BLaER1 treated with 17β-estradiol and CSF1 and Interleukin-3, amounts not matched to agents 10 nM and 100 nM (cell line): ENCODE data around the gene LIMCH1.

Experiments
- H3K27ac ChIP-seq, 11 experiments: shearing (Covaris generic); formaldehyde crosslinking; 2 replicates each; pipeline ENCODE4 v1.8.1; 2022
- H3K27me3 ChIP-seq, 11 experiments: shearing (Covaris generic); formaldehyde crosslinking; 2 replicates each; pipeline ENCODE4 v1.8.1; 2022
- H3K36me3 ChIP-seq, 11 experiments: shearing (Covaris generic); formaldehyde crosslinking; 2 replicates each; pipeline ENCODE4 v1.8.1; 2022
- H3K4me1 ChIP-seq, 10 experiments: shearing (Covaris generic); formaldehyde crosslinking; 2 replicates each; pipeline ENCODE4 v1.8.1; 2022
- H3K4me2 ChIP-seq, 11 experiments: shearing (Covaris generic); formaldehyde crosslinking; 2 replicates each; pipeline ENCODE4 v1.8.1; 2022
- H3K4me3 ChIP-seq, 10 experiments: shearing (Covaris generic); formaldehyde crosslinking; 2 replicates each; pipeline ENCODE4 v1.8.1; 2022
- H3K9ac ChIP-seq, 11 experiments: shearing (Covaris generic); formaldehyde crosslinking; 2 replicates each; pipeline ENCODE4 v1.8.1; 2022
- H3K9me3 ChIP-seq, 11 experiments: shearing (Covaris generic); formaldehyde crosslinking; replicated peaks in 1 of 11; 2 replicates each; pipeline ENCODE4 v1.8.1; 2022
- H4K20me1 ChIP-seq, 11 experiments: shearing (Covaris generic); formaldehyde crosslinking; 2 replicates each; pipeline ENCODE4 v1.8.1; 2022
- Cebpa-rat ChIP-seq, 11 experiments: shearing (Covaris generic); IDR thresholded peaks; 2 replicates each; pipeline ENCODE4 v1.8.1; 2022

The LIMCH1 gene

DNA sequence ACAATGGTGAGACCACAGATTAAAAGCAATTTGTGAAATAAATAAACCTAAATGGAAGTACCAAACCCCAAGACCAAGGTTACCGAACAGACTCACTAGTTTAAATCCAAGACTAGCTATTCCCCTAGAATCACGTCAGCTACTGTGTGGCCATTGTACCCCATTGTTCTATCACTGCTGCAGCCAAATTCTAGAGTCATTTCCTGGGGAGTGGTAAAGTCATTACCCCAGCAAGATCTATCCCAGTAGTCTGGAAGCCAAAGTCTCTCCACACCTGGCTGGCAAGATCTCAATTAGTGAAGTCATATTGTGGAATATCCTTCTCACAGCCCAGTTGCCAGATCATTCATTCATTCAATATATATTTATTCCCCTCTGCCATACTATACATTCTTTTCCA lies 143.1 kb downstream of the LIMCH1 start:
- Histone ChIP-seq H3K9ac (no peak overlapping the region), H3K4me3 (no peak overlapping the region), H3K4me2 (no peak overlapping the region), H3K36me3 (no peaks in the 10 kb centered on the region; a peak in 1 of 22 replicates), H3K9me3 (no peaks in the 10 kb centered on the region), H4K20me1 (no peaks in the 10 kb centered on the region), H3K4me1 (no peaks in the 10 kb centered on the region), H3K27me3 (no peaks in the 10 kb centered on the region), H3K27ac (no peak overlapping the region)
- TF ChIP-seq Cebpa-rat (IDR thresholded peaks at IDR 0.05), result no peak

- H3K36me3 ChIP-seq, result no peaks in the 10 kb centered on the region; a peak in 1 of 22 replicates
- no peak overlapping the region for H3K4me3 ChIP-seq
- no peak overlapping the region for H3K4me2 ChIP-seq
- H3K27ac ChIP-seq, result no peak overlapping the region
- no peaks in the 10 kb centered on the region for H3K4me1 ChIP-seq
- H3K9me3 ChIP-seq, result no peaks in the 10 kb centered on the region
- H4K20me1 ChIP-seq, result no peaks in the 10 kb centered on the region
- H3K9ac ChIP-seq, result no peak overlapping the region
- no peak for TF ChIP-seq Cebpa-rat (IDR thresholded peaks at IDR 0.05)
- H3K27me3 ChIP-seq, result no peaks in the 10 kb centered on the region
These were observed 145.4 kb downstream of the LIMCH1 start for GRCh38 chr4:41683326-41683725.

DNA sequence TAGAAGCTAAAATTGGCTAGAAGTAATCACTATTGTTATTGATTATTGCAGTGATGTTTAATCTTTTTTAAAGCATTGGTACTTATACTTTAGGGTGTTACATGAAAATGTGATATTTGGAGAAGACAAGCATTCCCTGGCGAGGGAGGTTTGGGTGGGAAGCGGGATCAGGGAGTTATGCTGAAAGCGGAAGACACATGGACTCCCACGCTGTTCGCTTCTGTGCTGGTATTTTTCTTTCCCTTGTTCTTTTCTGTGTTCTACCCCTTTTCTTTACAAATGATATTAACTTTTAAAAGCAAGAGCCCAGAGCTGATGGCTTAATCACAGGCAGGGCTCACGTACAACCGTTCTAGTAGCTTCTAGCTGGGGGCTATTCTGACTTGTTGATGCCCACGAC lies 148.9 kb downstream of the LIMCH1 start:
- Histone ChIP-seq H3K9me3 (no peaks in the 10 kb centered on the region), H3K9ac (no peak overlapping the region), H3K4me1 (no peaks in the 10 kb centered on the region), H4K20me1 (no peaks in the 10 kb centered on the region), H3K4me3 (no peak overlapping the region), H3K27ac (no peak overlapping the region), H3K36me3 (no peaks in the 10 kb centered on the region; a peak in 1 of 22 replicates), H3K27me3 (no peaks in the 10 kb centered on the region), H3K4me2 (no peak overlapping the region)
- TF ChIP-seq Cebpa-rat (IDR thresholded peaks at IDR 0.05), result no peak

GRCh38 chr4:41687971-41688370 lies 150.0 kb downstream of the LIMCH1 start:
- Histone ChIP-seq H3K27me3 (no peaks in the 10 kb centered on the region), H3K9ac (no peak overlapping the region), H3K4me1 (no peaks in the 10 kb centered on the region), H3K36me3 (no peaks in the 10 kb centered on the region; a peak in 1 of 22 replicates), H4K20me1 (no peaks in the 10 kb centered on the region), H3K9me3 (no peaks in the 10 kb centered on the region), H3K4me3 (no peak overlapping the region), H3K27ac (no peak overlapping the region), H3K4me2 (no peak overlapping the region)
- TF ChIP-seq Cebpa-rat (IDR thresholded peaks at IDR 0.05), result no peak

- no peaks in the 10 kb centered on the region for H3K9me3 ChIP-seq
- H3K27me3 ChIP-seq, result no peaks in the 10 kb centered on the region
- H3K4me1 ChIP-seq, result no peaks in the 10 kb centered on the region
- no peaks in the 10 kb centered on the region for H4K20me1 ChIP-seq
- H3K36me3 ChIP-seq, result no peaks in the 10 kb centered on the region
- TF ChIP-seq Cebpa-rat (IDR thresholded peaks at IDR 0.05), result no peak
- no peak overlapping the region for H3K9ac ChIP-seq
- H3K4me2 ChIP-seq, result no peak overlapping the region
- H3K27ac ChIP-seq, result no peak overlapping the region
- H3K4me3 ChIP-seq, result no peak overlapping the region
These were observed 154.9 kb downstream of the LIMCH1 start for GRCh38 chr4:41692717-41693345.

GRCh38 chr4:41693629-41694028 lies 155.7 kb downstream of the LIMCH1 start:
- no peak overlapping the region for H3K9ac ChIP-seq
- H3K36me3 ChIP-seq, result no peaks in the 10 kb centered on the region
- TF ChIP-seq Cebpa-rat (IDR thresholded peaks at IDR 0.05), result no peak
- H3K4me3 ChIP-seq, result no peak overlapping the region
- no peaks in the 10 kb centered on the region for H3K9me3 ChIP-seq
- H3K4me2 ChIP-seq, result no peak overlapping the region
- no peaks in the 10 kb centered on the region for H3K4me1 ChIP-seq
- no peaks in the 10 kb centered on the region for H3K27me3 ChIP-seq
- no peaks in the 10 kb centered on the region for H4K20me1 ChIP-seq
- H3K27ac ChIP-seq, result no peak overlapping the region

- no peak overlapping the region for H3K4me2 ChIP-seq
- no peak for TF ChIP-seq Cebpa-rat (IDR thresholded peaks at IDR 0.05)
- H3K9ac ChIP-seq, result no peak overlapping the region
- no peaks in the 10 kb centered on the region for H3K4me1 ChIP-seq
- H3K36me3 ChIP-seq, result no peaks in the 10 kb centered on the region
- no peaks in the 10 kb centered on the region for H3K27me3 ChIP-seq
- no peak overlapping the region for H3K27ac ChIP-seq
- H4K20me1 ChIP-seq, result no peaks in the 10 kb centered on the region
- no peak overlapping the region for H3K4me3 ChIP-seq
- no peaks in the 10 kb centered on the region for H3K9me3 ChIP-seq
These were observed 158.2 kb downstream of the LIMCH1 start for GRCh38 chr4:41696131-41696530.

GRCh38 chr4:41696763-41697162 lies 158.8 kb downstream of the LIMCH1 start:
- H3K4me3 ChIP-seq, result no peak overlapping the region
- H3K4me1 ChIP-seq, result no peaks in the 10 kb centered on the region
- H4K20me1 ChIP-seq, result no peaks in the 10 kb centered on the region
- no peaks in the 10 kb centered on the region for H3K27me3 ChIP-seq
- no peak overlapping the region for H3K9ac ChIP-seq
- H3K27ac ChIP-seq, result no peak overlapping the region
- no peaks in the 10 kb centered on the region for H3K9me3 ChIP-seq
- H3K4me2 ChIP-seq, result no peak overlapping the region
- no peak for TF ChIP-seq Cebpa-rat (IDR thresholded peaks at IDR 0.05)
- H3K36me3 ChIP-seq, result no peaks in the 10 kb centered on the region

DNA sequence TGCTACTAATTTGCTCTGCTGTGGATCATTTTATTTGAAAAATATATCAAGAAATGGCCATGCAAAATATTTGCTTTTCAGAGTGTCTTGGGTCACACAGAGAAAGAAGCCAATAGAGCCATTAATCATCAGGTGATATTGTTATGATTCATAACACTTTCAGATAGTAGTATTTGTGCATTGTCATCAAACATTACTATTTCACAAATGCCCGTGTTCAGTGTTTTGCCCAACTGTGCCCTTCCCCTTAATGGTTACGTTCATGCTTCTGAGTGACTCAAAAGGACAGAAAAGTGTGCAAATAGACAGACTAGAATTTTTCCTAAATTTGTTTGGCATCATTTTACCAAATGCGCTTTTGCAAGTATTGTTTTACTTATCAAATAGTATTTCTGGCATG lies 164.0 kb downstream of the LIMCH1 start:
- Histone ChIP-seq H3K9ac (no peak overlapping the region), H3K36me3 (no peaks in the 10 kb centered on the region), H3K4me1 (no peaks in the 10 kb centered on the region), H3K9me3 (no peaks in the 10 kb centered on the region), H3K4me3 (no peak overlapping the region), H3K27ac (no peak overlapping the region), H4K20me1 (no peaks in the 10 kb centered on the region), H3K27me3 (no peaks in the 10 kb centered on the region), H3K4me2 (no peak overlapping the region)
- TF ChIP-seq Cebpa-rat (IDR thresholded peaks at IDR 0.05), result no peak

GRCh38 chr4:41702770-41703169 lies 164.8 kb downstream of the LIMCH1 start:
- Histone ChIP-seq H3K9ac (no peak overlapping the region), H3K4me1 (no peaks in the 10 kb centered on the region), H3K9me3 (no peaks in the 10 kb centered on the region), H3K36me3 (no peaks in the 10 kb centered on the region), H3K4me2 (no peak overlapping the region), H4K20me1 (no peaks in the 10 kb centered on the region), H3K27me3 (no peaks in the 10 kb centered on the region), H3K4me3 (no peak overlapping the region), H3K27ac (no peak overlapping the region)
- no peak for TF ChIP-seq Cebpa-rat (IDR thresholded peaks at IDR 0.05)
